ENCODE data around the gene HUNK.

The HUNK gene

GRCh38 chr21:32044205-32045180 lies 171.7 kb downstream of the HUNK start:
- no CpG with 5 or more reads among the region's 25 CpGs for WGBS (ENCODE audit: insufficient coverage, insufficient read length)
- Histone ChIP-seq H3K27ac (ENCODE audit: low read length) (no peak overlapping the region), H3K9me3 (ENCODE audit: control insufficient read depth, insufficient read depth, low read length) (no peaks in the 10 kb centered on the region), H3K27me3 (ENCODE audit: control insufficient read depth, insufficient read depth, low read length) (no peaks in the 10 kb centered on the region), H3K4me3 (ENCODE audit: low read length) (no peak overlapping the region), H3K4me1 (ENCODE audit: control insufficient read depth, insufficient read depth, low read length) (no peaks in the 10 kb centered on the region; the same call in 1 of the 2 replicates), H3K36me3 (ENCODE audit: control insufficient read depth, insufficient read depth, low read length) (no peaks in the 10 kb centered on the region)
- no peak for DNase-seq (ENCODE audit: low read depth, low spot score)

GRCh38 chr21:32046191-32046590 lies 173.4 kb downstream of the HUNK start:
- no peaks in the 10 kb centered on the region for H3K36me3 ChIP-seq (ENCODE audit: control insufficient read depth, insufficient read depth, low read length)
- H3K9me3 ChIP-seq (ENCODE audit: control insufficient read depth, insufficient read depth, low read length) = no peaks in the 10 kb centered on the region
- WGBS (ENCODE audit: insufficient coverage, insufficient read length) = no CpG with 5 or more reads among the region's 5 CpGs
- no peaks in the 10 kb centered on the region; the same call in 1 of the 2 replicates for H3K4me1 ChIP-seq (ENCODE audit: control insufficient read depth, insufficient read depth, low read length)
- H3K27me3 ChIP-seq (ENCODE audit: control insufficient read depth, insufficient read depth, low read length) = no peaks in the 10 kb centered on the region
- H3K4me3 ChIP-seq (ENCODE audit: low read length) = no peak overlapping the region
- H3K27ac ChIP-seq (ENCODE audit: low read length) = no peak overlapping the region
- DNase-seq (ENCODE audit: low read depth, low spot score) = no peak

- Histone ChIP-seq H3K9me3 (ENCODE audit: control insufficient read depth, insufficient read depth, low read length) (no peaks in the 10 kb centered on the region), H3K4me1 (ENCODE audit: control insufficient read depth, insufficient read depth, low read length) (no peaks in the 10 kb centered on the region; the same call in 1 of the 2 replicates), H3K4me3 (ENCODE audit: low read length) (no peak overlapping the region), H3K27ac (ENCODE audit: low read length) (no peak overlapping the region), H3K36me3 (ENCODE audit: control insufficient read depth, insufficient read depth, low read length) (no peaks in the 10 kb centered on the region), H3K27me3 (ENCODE audit: control insufficient read depth, insufficient read depth, low read length) (no peaks in the 10 kb centered on the region)
- no peak for DNase-seq (ENCODE audit: low read depth, low spot score)
- no CpG with 5 or more reads among the region's 4 CpGs for WGBS (ENCODE audit: insufficient coverage, insufficient read length)
Observed at GRCh38 chr21:32048353-32048752, 175.5 kb downstream of the HUNK start.
